ENCODE measurements around the gene DCST1. TPM values are rescaled to one million over a fixed set of nuclear protein-coding genes. Genes with fewer than 3 reads are reported as not detected.
"Not testable (repeated sequence)": the region's sequence is repeated elsewhere in the genome, so short reads cannot be mapped to it uniquely, and the experiment has no call there.

DCST1 gene
- not detected for polyA plus RNA-seq (2012; ENCODE audit: low read depth, missing spikeins)

- TF ChIP-seq SPI1 (IDR thresholded peaks at IDR 0.05; ENCODE audit: low read depth, low read length) (no peak), POU2F2 (IDR thresholded peaks at IDR 0.05; ENCODE audit: low read depth, low read length) (no peak), PAX5 (IDR thresholded peaks at IDR 0.05; ENCODE audit: insufficient read depth, low read length, severe bottlenecking) (no peak), POLR2A (IDR thresholded peaks at IDR 0.05; ENCODE audit: low read depth, low read length) (no peak), TAF1 (IDR thresholded peaks at IDR 0.05; ENCODE audit: low read depth, low read length) (no peak), POLR2AphosphoS5 (IDR thresholded peaks at IDR 0.05; ENCODE audit: low read depth, low read length) (no peak)
- DNase-seq (ENCODE audit: insufficient read length, low spot score) (no peak), FAIRE-seq (no peak)
These were observed at the start of gene DCST1, which contains the start of gene DCST2 for GRCh38 chr1:155033524-155033923. DCST1 (plus strand) TSS chr1:155033824; CDS start chr1:155034037, 213 bp downstream. DCST2 (minus strand) TSS chr1:155033781; CDS start chr1:155033701, 80 bp downstream.

- not testable (repeated sequence) for FAIRE-seq; DNase-seq (ENCODE audit: insufficient read length, low spot score)
These were observed 46.9 kb upstream of the DCST1 start for GRCh38 chr1:154986736-154987135.

GRCh38 chr1:154987326-154987725 is 46.3 kb upstream of the DCST1 start:
- DNase-seq (ENCODE audit: insufficient read length, low spot score) (no peak), FAIRE-seq (no peak)
- TF ChIP-seq POLR2AphosphoS5 (IDR thresholded peaks at IDR 0.05; ENCODE audit: low read depth, low read length) (no peak), TAF1 (IDR thresholded peaks at IDR 0.05; ENCODE audit: low read depth, low read length) (no peak), POU2F2 (IDR thresholded peaks at IDR 0.05; ENCODE audit: low read depth, low read length) (no peak), PAX5 (IDR thresholded peaks at IDR 0.05; ENCODE audit: insufficient read depth, low read length, severe bottlenecking) (no peak), SPI1 (IDR thresholded peaks at IDR 0.05; ENCODE audit: low read depth, low read length) (no peak), POLR2A (IDR thresholded peaks at IDR 0.05; ENCODE audit: low read depth, low read length) (no peak)

- TF ChIP-seq PAX5 (IDR thresholded peaks at IDR 0.05; ENCODE audit: insufficient read depth, low read length, severe bottlenecking) (no peak), POLR2A (IDR thresholded peaks at IDR 0.05; ENCODE audit: low read depth, low read length) (no peak), TAF1 (IDR thresholded peaks at IDR 0.05; ENCODE audit: low read depth, low read length) (no peak), SPI1 (IDR thresholded peaks at IDR 0.05; ENCODE audit: low read depth, low read length) (no peak), POLR2AphosphoS5 (IDR thresholded peaks at IDR 0.05; ENCODE audit: low read depth, low read length) (no peak; the same call in 1 of the 2 replicates), POU2F2 (IDR thresholded peaks at IDR 0.05; ENCODE audit: low read depth, low read length) (no peak)
- DNase-seq (ENCODE audit: insufficient read length, low spot score) (no peak), FAIRE-seq (no peak)
These were observed 45.3 kb upstream of the DCST1 start for GRCh38 chr1:154988058-154988954.

GRCh38 chr1:154989195-154989860 is 44.3 kb upstream of the DCST1 start:
- no peak for TF ChIP-seq SPI1 (IDR thresholded peaks at IDR 0.05; ENCODE audit: low read depth, low read length)
- TF ChIP-seq POU2F2 (IDR thresholded peaks at IDR 0.05; ENCODE audit: low read depth, low read length): no peak
- TF ChIP-seq POLR2A (IDR thresholded peaks at IDR 0.05; ENCODE audit: low read depth, low read length): no peak
- no peak for TF ChIP-seq PAX5 (IDR thresholded peaks at IDR 0.05; ENCODE audit: insufficient read depth, low read length, severe bottlenecking)
- no peak for TF ChIP-seq TAF1 (IDR thresholded peaks at IDR 0.05; ENCODE audit: low read depth, low read length)
- TF ChIP-seq POLR2AphosphoS5 (IDR thresholded peaks at IDR 0.05; ENCODE audit: low read depth, low read length): no peak
- no peak for FAIRE-seq
- DNase-seq (ENCODE audit: insufficient read length, low spot score): no peak

GRCh38 chr1:154990276-154990675 is 43.3 kb upstream of the DCST1 start:
- DNase-seq (ENCODE audit: insufficient read length, low spot score): no peak
- TF ChIP-seq POLR2A (IDR thresholded peaks at IDR 0.05; ENCODE audit: low read depth, low read length) (no peak), SPI1 (IDR thresholded peaks at IDR 0.05; ENCODE audit: low read depth, low read length) (no peak), TAF1 (IDR thresholded peaks at IDR 0.05; ENCODE audit: low read depth, low read length) (no peak), PAX5 (IDR thresholded peaks at IDR 0.05; ENCODE audit: insufficient read depth, low read length, severe bottlenecking) (no peak), POLR2AphosphoS5 (IDR thresholded peaks at IDR 0.05; ENCODE audit: low read depth, low read length) (no peak), POU2F2 (IDR thresholded peaks at IDR 0.05; ENCODE audit: low read depth, low read length) (no peak)
- no peak for FAIRE-seq

- DNase-seq (ENCODE audit: insufficient read length, low spot score) (no peak), FAIRE-seq (no peak)
- TF ChIP-seq TAF1 (IDR thresholded peaks at IDR 0.05; ENCODE audit: low read depth, low read length): no peak
These were observed 40.7 kb upstream of the DCST1 start for GRCh38 chr1:154992721-154993571.

- no peak for TF ChIP-seq SPI1 (IDR thresholded peaks at IDR 0.05; ENCODE audit: low read depth, low read length)
- no peak for TF ChIP-seq POU2F2 (IDR thresholded peaks at IDR 0.05; ENCODE audit: low read depth, low read length)
- no peak for TF ChIP-seq PAX5 (IDR thresholded peaks at IDR 0.05; ENCODE audit: insufficient read depth, low read length, severe bottlenecking)
- TF ChIP-seq POLR2A (IDR thresholded peaks at IDR 0.05; ENCODE audit: low read depth, low read length): no peak
- TF ChIP-seq POLR2AphosphoS5 (IDR thresholded peaks at IDR 0.05; ENCODE audit: low read depth, low read length): no peak
- TF ChIP-seq TAF1 (IDR thresholded peaks at IDR 0.05; ENCODE audit: low read depth, low read length): no peak
- DNase-seq (ENCODE audit: insufficient read length, low spot score): no peak
- FAIRE-seq: no peak
These were observed 39.9 kb upstream of the DCST1 start, which contains the start of gene LENEP for GRCh38 chr1:154993572-154994268. LENEP (plus strand) TSS chr1:154993586; CDS start chr1:154993608, 22 bp downstream.

- FAIRE-seq: no peak
- no peak for TF ChIP-seq POLR2A (IDR thresholded peaks at IDR 0.05; ENCODE audit: low read depth, low read length)
- no peak for TF ChIP-seq TAF1 (IDR thresholded peaks at IDR 0.05; ENCODE audit: low read depth, low read length)
- no peak for TF ChIP-seq POU2F2 (IDR thresholded peaks at IDR 0.05; ENCODE audit: low read depth, low read length)
- TF ChIP-seq POLR2AphosphoS5 (IDR thresholded peaks at IDR 0.05; ENCODE audit: low read depth, low read length): no peak
- no peak for TF ChIP-seq PAX5 (IDR thresholded peaks at IDR 0.05; ENCODE audit: insufficient read depth, low read length, severe bottlenecking)
- no peak for TF ChIP-seq SPI1 (IDR thresholded peaks at IDR 0.05; ENCODE audit: low read depth, low read length)
- DNase-seq (ENCODE audit: insufficient read length, low spot score): no peak
These were observed 39.4 kb upstream of the DCST1 start for GRCh38 chr1:154994269-154994587.

All from GM12891 (cell line).